A549 treated with DMSO at 1 μM for 4 hours (cell line): ENCODE data around the gene TMEM167B. TPM values are rescaled to one million over a fixed set of nuclear protein-coding genes. Genes with fewer than 3 reads are reported as not detected.

Source experiments
- total RNA-seq: library from RNA; stranded (reverse); fragments of 200-300 nt; extraction: Qiagen RNA extraction; gene quantifications from 5 replicates; pipeline ENCODE4 v1.2.3, GENCODE V29; 2022; ENCODE audit warnings: low read depth

The TMEM167B gene
- 7.7 to 11.7 TPM (median 10.6 TPM) in 5 replicates for total RNA-seq

DNA sequence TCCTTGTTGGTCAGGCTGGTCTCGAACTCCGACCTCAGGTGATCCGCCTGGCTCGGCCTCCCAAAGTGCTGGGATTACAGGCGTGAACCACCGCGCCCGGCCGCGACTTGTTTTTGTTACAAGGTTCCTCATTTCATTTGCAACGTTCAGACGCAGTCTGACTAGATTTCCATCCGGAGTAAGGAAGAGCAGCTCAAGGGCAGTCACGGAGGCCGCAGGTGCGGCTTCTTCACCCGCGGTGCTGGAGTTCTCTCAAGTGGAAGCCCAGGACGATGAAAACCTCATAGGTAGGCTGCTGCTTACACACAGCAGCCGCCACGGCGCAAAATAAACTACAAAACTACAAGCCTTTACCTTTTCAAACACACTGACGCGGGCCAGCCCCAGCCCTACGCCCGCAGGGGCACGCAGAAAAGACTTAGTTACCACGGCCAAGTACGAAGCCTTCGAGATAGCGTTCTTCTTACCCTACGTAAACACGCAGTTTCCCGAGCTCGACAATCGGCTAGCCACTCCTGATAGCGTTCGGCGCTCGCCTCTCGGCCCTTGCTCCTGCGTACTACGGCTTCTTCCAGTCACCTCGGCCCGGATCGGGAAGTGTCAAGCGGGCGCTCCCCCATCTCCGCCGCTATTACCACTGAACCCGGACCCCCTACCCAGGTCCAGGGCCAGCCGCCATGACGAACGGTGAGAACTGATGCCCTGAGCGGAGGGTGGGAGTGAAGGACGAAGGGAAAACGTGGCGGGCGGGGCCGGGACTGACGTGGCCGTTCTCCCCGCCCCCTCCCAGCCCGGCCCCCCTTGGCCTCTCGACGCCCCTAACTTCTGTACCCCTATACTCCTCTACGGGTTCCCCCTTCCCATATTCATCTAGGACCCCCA, at the start of gene TMEM167B:
Gene TMEM167B, plus strand, starts transcription at position 569 of the 882 bp plus-strand sequence. Its CDS starts 109 bp downstream, at position 678.

DNA sequence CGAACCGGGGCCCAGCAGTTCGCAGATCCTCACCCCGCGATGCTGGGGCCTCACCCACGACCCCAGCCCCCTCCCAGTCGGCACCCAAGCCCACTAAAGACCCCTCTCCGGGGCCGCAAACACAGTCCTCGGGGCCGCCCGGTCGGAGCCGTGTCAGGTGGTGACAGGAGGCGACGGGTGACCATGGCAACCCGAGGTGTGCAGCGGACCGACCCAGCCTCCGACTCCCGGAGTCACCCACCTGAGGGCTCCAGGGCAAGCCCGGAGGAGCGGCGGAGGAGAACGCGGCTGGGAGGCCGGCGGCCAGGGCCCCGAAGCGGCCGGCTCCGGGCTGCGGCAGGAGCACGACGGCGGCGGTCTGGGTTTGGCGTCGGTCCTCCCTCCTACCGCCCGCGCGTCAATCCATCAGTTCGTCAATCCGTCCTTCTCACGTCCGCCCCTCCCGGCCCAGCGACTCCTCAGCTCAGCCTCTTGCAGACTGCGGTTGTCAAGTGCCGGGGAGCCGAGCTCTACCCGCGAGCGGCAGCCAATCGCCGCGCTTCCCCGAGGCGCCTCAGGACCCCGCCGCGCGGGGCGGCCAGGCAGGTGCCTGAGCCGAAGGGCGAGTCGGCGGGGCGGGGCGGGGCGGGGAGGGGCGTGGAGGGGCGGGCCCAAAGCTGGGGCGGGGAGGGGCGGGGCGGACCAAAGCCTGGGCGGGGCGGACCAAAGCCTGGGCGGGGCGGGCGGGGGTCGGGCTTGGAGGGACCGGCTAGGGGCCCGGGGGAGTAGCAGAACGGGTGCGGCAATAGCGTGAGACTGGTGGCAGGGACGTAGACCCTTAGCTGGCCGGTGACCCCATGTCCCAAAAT, 48.7 kb upstream of the TMEM167B start, which contains the start of gene WDR47:
Gene WDR47, minus strand, starts transcription at position 482 of the 848 bp plus-strand sequence. CDS start 18,590 bp downstream, outside the sequence.

DNA sequence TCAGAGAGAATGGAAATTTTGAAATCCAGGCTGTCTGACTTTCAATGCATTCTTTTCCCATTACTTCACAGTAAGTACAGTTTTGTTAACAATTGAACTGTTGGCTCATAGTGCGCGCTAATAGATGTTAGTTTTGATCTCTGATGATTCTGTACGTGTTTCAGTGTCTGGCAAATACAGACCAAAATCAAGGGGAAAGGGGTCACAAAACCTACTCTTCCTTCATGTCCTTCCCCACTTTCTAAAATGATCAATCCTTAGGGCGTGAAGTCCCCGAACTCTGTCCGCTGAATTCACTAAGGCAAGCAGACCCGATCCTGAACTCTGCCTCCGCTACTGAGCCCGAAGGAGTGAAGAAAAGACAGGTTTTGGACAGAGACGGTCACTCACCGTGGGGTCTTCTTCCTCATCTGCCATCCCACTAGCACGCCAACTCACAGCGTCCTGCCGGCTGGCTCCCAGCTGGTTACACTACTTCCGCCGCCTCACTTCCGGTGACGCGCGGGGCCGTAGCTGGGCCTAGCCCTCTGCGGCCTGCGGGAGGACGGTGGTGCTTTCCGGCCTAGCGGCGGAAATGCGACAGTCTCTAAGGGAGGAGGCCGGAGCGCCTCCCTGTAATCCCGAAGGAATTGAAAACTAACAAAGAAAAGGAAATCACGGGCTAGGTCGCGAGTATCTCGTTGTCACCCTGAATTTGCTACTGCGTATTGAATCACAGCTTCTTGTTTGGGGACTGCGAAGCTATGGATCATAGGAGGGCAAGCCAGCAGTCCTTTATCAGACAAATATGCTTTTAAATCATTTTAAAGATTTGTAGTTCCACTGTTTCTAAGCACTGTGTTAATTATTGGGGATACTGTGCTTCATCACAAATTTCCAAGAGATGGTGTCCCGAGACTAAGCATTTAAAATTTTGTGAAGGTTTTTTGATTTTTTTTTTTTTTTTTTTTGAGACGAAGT, 14.8 kb upstream of the TMEM167B start, which contains the start of gene TAF13:
Gene TAF13, minus strand, starts transcription at position 473 of the 960 bp plus-strand sequence. Its CDS starts 56 bp downstream, at position 417.

GRCh38 chr1:109113590-109114341, 23.2 kb downstream of the TMEM167B start, which contains the start of gene ELAPOR1:
TSS of gene ELAPOR1 (plus strand) at chr1:109114115. CDS start at chr1:109114184, 69 bp downstream.

Other genes starting within 250 kb of the TMEM167B start
- gene AKNAD1, start 233.7 kb upstream of the TMEM167B start, total RNA-seq = 0.72 to 1.1 TPM (median 0.87 TPM) in 5 replicates
- gene GPSM2, start 213.8 kb upstream of the TMEM167B start, total RNA-seq = 13.6 to 17.3 TPM (median 16.8 TPM) in 5 replicates
- 12.2 to 19.6 TPM (median 18.6 TPM) in 5 replicates for gene CLCC1, start 127.3 kb upstream of the TMEM167B start, total RNA-seq
- gene WDR47, start 48.7 kb upstream of the TMEM167B start, total RNA-seq = 5.7 to 8.1 TPM (median 7.4 TPM) in 5 replicates
- 29.0 to 37.6 TPM (median 32.2 TPM) in 5 replicates for gene TAF13, start 14.8 kb upstream of the TMEM167B start, total RNA-seq
- gene ELAPOR1, start 23.4 kb downstream of the TMEM167B start, total RNA-seq = 0.41 to 0.96 TPM (median 0.55 TPM) in 5 replicates
- 95.9 to 105 TPM (median 102 TPM) in 5 replicates for gene SARS1, start 123.2 kb downstream of the TMEM167B start, total RNA-seq
- 4.6 to 6.2 TPM (median 5.8 TPM) in 5 replicates for gene CELSR2, start 158.8 kb downstream of the TMEM167B start, total RNA-seq
- gene PSRC1, start 192.4 kb downstream of the TMEM167B start, total RNA-seq = 18.6 to 25.2 TPM (median 24.6 TPM) in 5 replicates
- not detected in 5 replicates for gene MYBPHL, start 216.2 kb downstream of the TMEM167B start, total RNA-seq